GM18951 (cell line): ENCODE data around the gene P2RX5.

Experiments used
- POLR2A ChIP-seq: IDR thresholded peaks from 4 replicates; pipeline ENCODE4 v1.6.1; 2011; ENCODE audit warnings: mild to moderate bottlenecking; ENCODE audit not compliant: insufficient read length, insufficient read depth; ENCODE audit errors: extremely low read depth
- in situ Hi-C: fragments of 300-500 bp; cut with MboI; formaldehyde crosslinking; loops from one replicate; pipeline ENCODE4 v1.12.0; 2022; ENCODE audit warnings: low sequenced_read_pairs, mixed read lengths, inconsistent platforms; ENCODE audit not compliant: unreplicated experiment

The P2RX5 gene

GRCh38 chr17:3665834-3666233 is 30.1 kb downstream of the P2RX5 start:
- TF ChIP-seq POLR2A: no peak
- in situ Hi-C loops: no loop called here

GRCh38 chr17:3663102-3664011 is 32.6 kb downstream of the P2RX5 start:
- TF ChIP-seq POLR2A: no peak
- in situ Hi-C loops: no loop called here

DNA sequence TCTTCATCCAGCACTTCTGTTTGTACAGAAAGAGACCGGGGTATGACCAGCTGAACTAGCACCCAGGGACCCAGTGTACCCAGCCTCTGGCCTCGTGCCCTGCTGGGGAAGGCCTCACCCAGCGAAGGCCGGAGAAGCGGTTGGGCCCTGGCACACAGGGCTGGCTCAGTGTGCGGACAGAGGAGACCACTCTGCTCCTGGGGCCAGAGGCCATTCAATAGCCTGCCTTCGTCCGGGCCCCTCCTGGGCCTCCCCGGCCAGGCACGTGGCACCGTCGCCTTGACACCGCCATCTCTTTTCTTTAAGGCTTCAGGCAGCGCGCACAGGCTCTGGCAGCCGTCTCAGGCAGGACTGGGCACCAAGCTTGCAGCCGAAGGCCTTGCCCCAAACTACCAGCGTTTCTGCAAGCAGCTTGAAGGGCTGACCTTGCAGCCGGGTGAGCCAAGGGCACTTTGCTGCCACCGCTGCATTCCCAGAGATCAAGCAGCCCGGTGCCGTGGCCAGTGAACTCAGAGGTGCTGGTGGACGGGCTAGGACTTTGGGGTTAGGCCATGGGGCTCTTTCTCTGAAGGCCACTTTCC is 35.6 kb downstream of the P2RX5 start:
- TF ChIP-seq POLR2A: no peak
- in situ Hi-C loops: no loop called here

DNA sequence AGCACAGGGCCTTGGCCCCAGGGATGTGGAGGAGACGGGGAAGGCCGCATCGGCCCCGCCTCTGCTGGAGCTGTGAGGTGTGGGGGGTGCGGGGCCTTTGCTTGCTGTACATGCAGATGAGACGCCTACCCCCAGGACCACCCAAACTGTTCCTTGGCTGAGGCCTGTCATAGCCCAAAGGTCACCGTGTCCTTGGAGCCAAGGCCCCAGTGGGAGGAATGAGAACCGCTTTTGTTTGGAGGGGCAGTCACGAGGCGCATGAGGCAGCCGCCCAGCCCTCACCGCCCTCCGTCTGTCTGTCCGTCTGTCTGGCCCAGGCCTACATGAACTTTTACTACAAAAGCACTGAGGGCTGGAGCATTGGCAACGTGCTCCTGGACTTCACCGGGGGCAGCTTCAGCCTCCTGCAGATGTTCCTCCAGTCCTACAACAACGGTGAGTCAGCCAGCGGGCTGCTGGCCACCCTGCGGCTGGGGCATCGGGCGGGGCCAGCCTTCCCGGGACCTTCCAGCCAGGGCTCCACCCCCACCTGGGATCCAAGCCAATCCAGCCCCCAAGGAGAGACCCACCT is 36.3 kb downstream of the P2RX5 start:
- TF ChIP-seq POLR2A: no peak
- in situ Hi-C loops: no loop called here

DNA sequence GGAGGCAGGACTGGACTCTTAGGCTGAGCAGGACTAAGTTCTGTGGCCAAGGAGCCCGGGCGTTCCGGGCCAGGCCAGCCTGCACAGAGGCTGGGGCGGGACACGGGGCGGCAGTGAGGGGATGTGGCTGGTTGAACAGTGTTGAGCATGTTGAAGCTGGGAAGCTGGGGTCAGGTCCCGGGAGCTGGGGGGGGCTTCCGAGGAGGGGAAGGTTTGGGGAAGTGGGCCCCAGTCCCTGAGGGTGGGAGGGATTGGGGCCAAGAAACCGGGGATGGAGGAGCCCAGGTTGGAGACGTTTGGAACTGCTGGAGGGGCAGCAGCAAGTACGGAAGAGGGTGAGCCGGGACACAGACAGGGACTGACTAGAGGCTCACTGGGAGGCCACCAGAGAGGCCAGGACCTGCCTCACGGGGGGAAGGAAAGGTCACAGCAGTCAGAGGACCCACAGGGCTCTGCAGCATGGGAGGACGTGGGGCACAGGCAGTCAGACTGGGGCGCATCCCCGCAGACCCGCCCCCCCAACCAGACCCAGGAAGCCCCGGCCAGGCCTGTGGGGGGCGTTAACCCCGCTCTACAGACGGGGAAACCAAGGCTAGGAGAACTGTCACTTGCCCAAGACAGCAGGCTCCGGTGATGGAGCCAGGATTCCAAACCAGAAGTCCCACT is 37.0 kb downstream of the P2RX5 start:
- in situ Hi-C loops: no loop called here
- TF ChIP-seq POLR2A: no peak

DNA sequence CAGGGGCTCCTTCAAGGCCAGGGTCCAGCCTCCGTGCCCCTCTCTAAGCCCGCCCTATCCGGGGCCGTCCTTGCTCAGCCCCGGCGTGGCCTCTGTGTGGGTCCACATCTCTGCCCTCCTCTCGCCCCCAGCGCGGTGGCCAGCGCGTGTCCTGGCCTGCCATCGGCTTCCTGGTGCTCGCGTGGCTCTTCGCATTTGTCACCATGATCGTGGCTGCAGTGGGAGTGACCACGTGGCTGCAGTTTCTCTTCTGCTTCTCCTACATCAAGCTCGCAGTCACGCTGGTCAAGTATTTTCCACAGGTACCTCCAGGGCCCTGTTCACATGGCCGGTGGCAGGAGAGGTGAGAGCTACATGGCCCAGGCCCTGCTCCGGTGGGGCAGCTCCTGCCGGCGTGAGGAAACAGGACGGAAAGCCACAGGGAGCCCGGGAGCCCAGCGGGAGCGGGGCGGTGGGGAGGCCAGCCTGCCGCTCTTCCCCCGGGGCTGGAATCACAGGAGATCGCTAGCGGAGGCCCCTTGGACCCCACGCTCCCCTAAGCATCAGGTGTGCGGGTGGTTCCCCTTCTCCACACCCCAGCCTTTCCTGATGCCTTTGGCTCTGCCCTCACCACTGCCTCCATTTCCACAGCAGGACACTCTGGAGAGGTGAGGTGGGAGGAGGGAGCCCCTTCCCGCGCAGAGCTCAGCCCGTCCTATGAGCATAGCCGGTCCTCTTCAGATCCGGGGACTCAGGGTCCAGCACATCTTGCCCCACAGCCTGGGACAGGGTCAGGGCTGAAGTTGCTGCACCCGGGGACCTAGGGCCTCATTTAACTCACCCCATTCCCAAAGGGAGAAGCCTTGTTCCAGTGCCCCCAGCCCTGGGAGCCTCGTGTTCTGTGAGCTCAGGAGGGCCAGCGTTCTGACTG is 37.8 kb downstream of the P2RX5 start:
- in situ Hi-C loops: no loop called here
- TF ChIP-seq POLR2A: no peak

DNA sequence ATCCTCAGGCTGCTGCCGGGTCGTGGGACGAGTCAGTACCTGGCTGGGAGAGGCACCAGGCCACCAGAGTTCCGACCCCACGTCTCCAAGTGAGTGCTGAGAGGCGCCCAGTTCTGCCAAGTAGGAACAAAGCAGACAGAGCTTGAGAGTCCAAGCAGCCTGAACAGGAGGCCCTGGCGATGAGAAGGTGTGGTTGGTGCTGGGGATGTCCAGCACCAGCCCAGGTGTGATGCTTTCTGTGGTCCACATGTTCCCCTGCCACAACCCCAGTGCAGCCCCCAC is 38.4 kb downstream of the P2RX5 start:
- TF ChIP-seq POLR2A: no peak
- in situ Hi-C loops: no loop called here

- no peak for TF ChIP-seq POLR2A
- in situ Hi-C loops: no loop called here
Observed at GRCh38 chr17:3656755-3657587, 39.0 kb downstream of the P2RX5 start.

DNA sequence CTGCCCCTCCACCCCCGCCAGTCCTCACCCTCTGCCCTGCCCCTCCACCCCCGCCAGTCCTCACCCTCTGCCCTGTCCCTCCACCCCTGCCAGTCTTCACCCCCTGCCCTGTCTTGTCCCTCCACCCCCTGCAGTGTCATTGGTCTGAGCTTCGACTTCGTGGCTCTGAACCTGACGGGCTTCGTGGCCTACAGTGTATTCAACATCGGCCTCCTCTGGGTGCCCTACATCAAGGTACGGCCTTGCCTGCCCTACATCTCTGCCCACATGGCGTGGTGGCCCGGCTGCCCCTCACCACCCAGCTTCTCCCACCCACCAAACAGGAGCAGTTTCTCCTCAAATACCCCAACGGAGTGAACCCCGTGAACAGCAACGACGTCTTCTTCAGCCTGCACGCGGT is 39.6 kb downstream of the P2RX5 start:
- in situ Hi-C loops: no loop called here
- TF ChIP-seq POLR2A: no peak

- in situ Hi-C loops: no loop called here
- TF ChIP-seq POLR2A: no peak
Observed at GRCh38 chr17:3655766-3656165, 40.2 kb downstream of the P2RX5 start.

GRCh38 chr17:3647769-3648555 is 48.0 kb downstream of the P2RX5 start:
- in situ Hi-C loops: no loop called here
- no peak for TF ChIP-seq POLR2A
